NCI-H82 (cell line): ENCODE measurements around the gene BMPER.

Experiments
- DNase-seq: peaks from one replicate; lab custom pipeline; 2025; lab: John Stamatoyannopoulos, UW

BMPER gene

DNA sequence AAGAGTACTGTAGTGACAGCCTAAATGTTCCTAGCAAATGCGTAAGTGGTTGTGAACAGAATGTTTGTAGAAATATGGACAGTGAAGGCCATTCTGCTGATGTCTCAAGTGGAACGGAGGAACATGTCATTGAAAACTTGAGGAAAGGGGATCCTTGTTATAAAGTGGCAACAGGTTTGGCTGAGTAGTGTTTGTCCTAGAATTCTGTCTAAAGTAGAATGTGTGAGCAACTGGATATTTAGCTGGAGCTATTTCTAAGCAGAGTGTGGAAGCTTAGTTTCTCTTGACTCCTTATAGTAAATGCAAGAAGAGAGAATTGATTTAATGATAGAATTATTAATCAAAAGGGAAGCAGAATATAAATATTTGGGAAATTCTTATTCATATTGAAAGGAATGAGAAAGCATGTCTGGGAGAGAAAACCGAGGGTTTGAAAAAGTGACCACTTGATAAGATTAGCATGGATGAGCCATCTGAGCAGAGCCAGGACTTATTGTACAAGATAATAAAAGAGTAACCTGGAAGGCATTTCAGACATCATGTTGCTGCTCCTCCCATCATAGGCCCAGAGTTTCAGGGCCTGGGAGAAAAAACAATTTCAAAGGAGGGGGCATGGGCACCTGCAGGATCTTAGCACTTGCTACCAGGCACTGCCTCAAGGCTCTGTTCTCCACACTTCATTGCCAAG lies 276.1 kb downstream of the BMPER start:
- no peak for DNase-seq

- no peak for DNase-seq
Observed at GRCh38 chr7:34184466-34184865, 279.1 kb downstream of the BMPER start.

DNA sequence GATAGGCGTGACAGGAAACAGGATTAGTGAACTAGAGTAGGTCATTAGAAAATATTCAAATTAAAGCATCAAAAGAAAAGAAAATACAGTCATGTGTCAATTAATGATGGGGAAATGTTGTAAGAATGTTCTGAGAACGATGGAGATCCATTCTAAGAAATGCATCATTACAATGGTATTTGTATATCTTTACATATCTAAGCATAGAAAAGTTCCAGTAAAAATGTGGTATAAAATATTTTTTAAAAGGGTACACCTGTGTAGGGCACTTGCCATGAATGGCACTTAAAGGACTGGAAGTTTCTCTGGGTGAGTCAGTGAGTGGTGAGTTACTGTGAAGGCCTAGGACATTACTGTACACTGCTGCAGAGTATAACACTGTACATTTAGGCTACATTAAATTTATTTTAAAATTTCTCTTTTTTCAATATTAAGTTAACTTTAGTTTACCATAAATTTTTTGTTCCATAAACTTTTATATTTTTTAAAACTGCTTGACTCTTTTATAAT lies 282.5 kb downstream of the BMPER start:
- DNase-seq: no peak

DNA sequence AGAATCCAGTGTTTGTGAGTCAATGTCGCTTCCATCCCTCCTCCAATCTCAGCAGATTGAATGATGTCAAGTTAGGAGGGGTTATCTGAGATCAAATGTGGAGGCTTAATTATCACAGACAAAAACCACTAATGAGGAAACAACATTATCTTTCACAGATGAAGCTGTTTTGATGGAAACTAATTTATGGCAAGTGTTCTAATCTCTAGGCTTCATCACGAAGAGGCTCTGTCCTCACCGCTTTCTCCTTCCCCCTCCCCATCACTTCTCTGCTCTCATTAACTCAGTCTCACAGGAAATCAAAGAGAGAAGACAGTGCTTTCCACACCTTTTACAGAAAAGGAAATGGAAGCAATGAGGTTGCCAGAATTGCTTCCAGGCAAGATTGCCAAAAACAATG lies 283.7 kb downstream of the BMPER start:
- DNase-seq: no peak

- DNase-seq: no peak
Observed at GRCh38 chr7:34190299-34190698, 285.0 kb downstream of the BMPER start.

- DNase-seq: no peak
Observed at GRCh38 chr7:34191162-34191561, 285.8 kb downstream of the BMPER start.

DNA sequence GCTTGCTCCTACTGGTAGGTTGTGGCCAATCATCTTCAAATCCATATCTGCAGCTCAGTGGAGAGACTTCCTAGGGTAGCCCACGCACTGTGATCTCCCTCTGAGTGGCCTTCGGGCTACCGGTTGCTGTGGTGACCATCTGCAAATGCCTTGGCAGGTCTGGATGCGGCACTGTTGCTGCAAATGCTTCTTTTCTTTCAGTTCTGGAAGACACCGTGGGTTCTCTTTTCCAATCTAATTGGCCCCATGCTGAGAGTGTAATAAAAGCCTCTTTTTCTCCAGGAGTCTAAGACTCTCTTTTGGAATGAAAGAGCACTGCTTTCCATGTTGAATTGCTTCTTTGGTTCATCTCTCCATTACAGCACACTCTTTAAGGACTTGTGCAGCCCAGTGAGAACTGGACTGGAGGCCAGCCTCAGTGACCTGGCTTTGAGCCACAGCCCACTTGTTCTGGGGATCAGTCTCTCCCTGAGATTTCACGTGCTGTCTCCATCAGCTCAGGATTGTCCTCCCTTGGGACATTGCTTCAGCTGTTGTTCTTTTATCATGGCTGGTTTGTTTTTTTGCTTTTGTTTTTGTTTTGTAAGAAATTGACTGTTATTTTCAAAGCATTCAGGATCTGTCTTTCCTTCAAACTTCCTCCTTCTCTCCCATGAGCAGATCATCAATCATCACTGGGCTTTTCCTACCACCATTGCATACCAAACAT lies 286.6 kb downstream of the BMPER start:
- DNase-seq: no peak

DNA sequence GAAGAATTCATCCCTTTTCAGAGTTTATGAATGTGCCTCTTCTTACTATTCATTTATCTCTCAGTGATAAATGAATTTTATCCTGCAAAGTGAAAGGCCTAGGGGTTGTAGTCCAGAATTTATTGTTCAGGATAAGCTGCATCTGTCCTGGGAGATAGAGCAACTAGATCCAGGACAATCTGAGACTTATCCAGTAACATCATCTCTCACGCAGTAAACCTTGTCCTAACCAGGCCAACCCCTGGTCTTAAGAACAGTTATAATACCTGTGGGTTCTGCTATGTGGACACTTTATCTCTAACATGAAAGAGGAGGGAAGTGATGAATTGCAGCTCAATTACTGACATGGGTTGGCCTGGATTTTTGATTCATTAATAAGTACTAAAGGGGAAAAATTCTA lies 287.6 kb downstream of the BMPER start:
- DNase-seq: no peak

DNA sequence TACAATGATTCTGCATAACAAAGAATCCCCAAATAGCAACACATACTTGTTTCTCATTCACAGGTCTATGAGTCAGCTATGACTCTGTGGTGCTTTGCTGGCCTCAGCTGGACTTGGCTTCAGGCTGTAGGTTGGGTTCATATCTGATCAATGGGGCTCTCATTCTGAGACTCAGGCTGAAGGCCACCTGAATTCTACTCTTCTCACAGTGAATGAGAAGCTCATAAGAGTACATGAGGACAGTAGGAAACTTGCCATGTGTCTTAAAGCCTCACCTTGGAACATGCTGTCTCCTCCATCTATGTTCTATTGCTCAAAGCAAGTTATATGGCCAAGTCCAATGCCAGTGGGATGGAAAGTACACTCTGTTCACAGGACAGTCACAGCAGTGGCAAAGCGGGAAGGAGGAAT lies 292.9 kb downstream of the BMPER start:
- DNase-seq: no peak
